ENCODE results near the gene TPM4. TPM values are rescaled to one million over a fixed set of nuclear protein-coding genes. Genes with fewer than 3 reads are reported as not detected.
"Not testable (repeated sequence)": the region's sequence is repeated elsewhere in the genome, so short reads cannot be mapped to it uniquely, and the experiment has no call there.

Gene TPM4
- total RNA-seq, result 100 to 1,000 TPM; 197 to 397 TPM
- 100 to 1,000 TPM; 205 to 225 TPM for polyA plus RNA-seq (ENCODE audit: insufficient read length in 2 of 2)
- long read RNA-seq, donor 1, transcript TPM4-201 (8 exons, 2,666 nt), result major isoform, 61 of 201 reads
- long read RNA-seq, donor 1, transcript TPM4-213 (1 exons, 2,672 nt), result minor isoform, 58 of 201 reads
- long read RNA-seq, donor 1, partial matches to known transcripts, result 82 of 201 reads
- long read RNA-seq, donor 1, other reads (novel, unspliced or antisense), result 0 of 201 reads
- long read RNA-seq, donor 2, transcript TPM4-213 (1 exons, 2,672 nt), result minor isoform, 22 of 56 reads
- long read RNA-seq, donor 2, transcript TPM4-201 (8 exons, 2,666 nt), result major isoform, 26 of 56 reads
- long read RNA-seq, donor 2, partial matches to known transcripts, result 5 of 56 reads
- long read RNA-seq, donor 2, other reads (novel, unspliced or antisense), result 0 of 56 reads
- long read RNA-seq, donor 3, transcript TPM4-201 (8 exons, 2,666 nt), result minor isoform, 32 of 106 reads
- long read RNA-seq, donor 3, transcript TPM4-213 (1 exons, 2,672 nt), result major isoform, 49 of 106 reads
- long read RNA-seq, donor 3, partial matches to known transcripts, result 24 of 106 reads
- long read RNA-seq, donor 3, other reads (novel, unspliced or antisense), result 0 of 106 reads
- long read RNA-seq, donor 4, transcript TPM4-213 (1 exons, 2,672 nt), result major isoform, 201 of 513 reads
- long read RNA-seq, donor 4, transcript TPM4-201 (8 exons, 2,666 nt), result minor isoform, 131 of 513 reads
- long read RNA-seq, donor 4, partial matches to known transcripts, result 123 of 513 reads
- long read RNA-seq, donor 4, other reads (novel, unspliced or antisense), result 51 of 513 reads

- Histone ChIP-seq H3K27me3 (ENCODE audit: control insufficient read depth, insufficient read depth, low read length) (no peaks in the 10 kb centered on the region), H3K36me3 (ENCODE audit: control insufficient read depth, insufficient read depth, low read length) (no peaks in the 10 kb centered on the region), H3K4me1 (ENCODE audit: control insufficient read depth, insufficient read depth, low read length) (peaks cover 45% of the 10 kb centered on the region), H3K27ac (ENCODE audit: low read depth, low read length) (peak within 1 kb of the TSS; percentile 97), H3K4me3 (ENCODE audit: low read depth, low read length) (peak within 1 kb of the TSS; percentile 70), H3K9me3 (ENCODE audit: control insufficient read depth, insufficient read depth, low read length) (no peaks in the 10 kb centered on the region)
- DNase-seq (ENCODE audit: low read depth in 4 of 6, low spot score in 6 of 6), result peak in 5 of 6 donors; percentile 68 to 93 (median 72)
- under 1% methylated on average over 97 of the region's 101 CpGs for WGBS (ENCODE audit: insufficient coverage)
Measured at GRCh38 chr19:16076154-16076957, at the start of gene TPM4. Gene TPM4, plus strand, starts transcription at chr19:16076495. Its CDS starts 71 bp downstream, at chr19:16076566.

- no peaks in the 10 kb centered on the region for H3K36me3 ChIP-seq (ENCODE audit: control insufficient read depth, insufficient read depth, low read length)
- no peaks in the 10 kb centered on the region for H3K9me3 ChIP-seq (ENCODE audit: control insufficient read depth, insufficient read depth, low read length)
- peak in 1 of 6 donors; percentile 5 for DNase-seq (ENCODE audit: low read depth in 4 of 6, low spot score in 6 of 6)
- H3K4me1 ChIP-seq (ENCODE audit: control insufficient read depth, insufficient read depth, low read length), result no peaks in the 10 kb centered on the region
- no peaks in the 10 kb centered on the region for H3K27me3 ChIP-seq (ENCODE audit: control insufficient read depth, insufficient read depth, low read length)
- no peak overlapping the region for H3K4me3 ChIP-seq (ENCODE audit: low read depth, low read length)
- 81% methylated on average over 5 of the region's 7 CpGs for WGBS (ENCODE audit: insufficient coverage)
- H3K27ac ChIP-seq (ENCODE audit: low read depth, low read length), result no peak overlapping the region
Measured at GRCh38 chr19:16026756-16027155, 49.5 kb upstream of the TPM4 start.

- no peak overlapping the region for H3K27ac ChIP-seq (ENCODE audit: low read depth, low read length)
- no peaks in the 10 kb centered on the region for H3K4me1 ChIP-seq (ENCODE audit: control insufficient read depth, insufficient read depth, low read length)
- DNase-seq (ENCODE audit: low read depth in 4 of 6, low spot score in 6 of 6), result no peak
- 86% methylated on average over 3 of the region's 6 CpGs for WGBS (ENCODE audit: insufficient coverage)
- H3K27me3 ChIP-seq (ENCODE audit: control insufficient read depth, insufficient read depth, low read length), result no peaks in the 10 kb centered on the region
- no peaks in the 10 kb centered on the region for H3K9me3 ChIP-seq (ENCODE audit: control insufficient read depth, insufficient read depth, low read length)
- H3K36me3 ChIP-seq (ENCODE audit: control insufficient read depth, insufficient read depth, low read length), result no peaks in the 10 kb centered on the region
- H3K4me3 ChIP-seq (ENCODE audit: low read depth, low read length), result no peak overlapping the region
Measured at GRCh38 chr19:16027528-16027927, 48.8 kb upstream of the TPM4 start.

GRCh38 chr19:16030155-16030554 is 46.1 kb upstream of the TPM4 start:
- not testable (repeated sequence) for H3K27me3 ChIP-seq (ENCODE audit: control insufficient read depth, insufficient read depth, low read length); H3K4me1 ChIP-seq (ENCODE audit: control insufficient read depth, insufficient read depth, low read length); H3K4me3 ChIP-seq (ENCODE audit: low read depth, low read length); H3K9me3 ChIP-seq (ENCODE audit: control insufficient read depth, insufficient read depth, low read length); H3K36me3 ChIP-seq (ENCODE audit: control insufficient read depth, insufficient read depth, low read length); DNase-seq (ENCODE audit: low read depth in 4 of 6, low spot score in 6 of 6); H3K27ac ChIP-seq (ENCODE audit: low read depth, low read length)
- 83% methylated on average over 10 of the region's 12 CpGs for WGBS (ENCODE audit: insufficient coverage)

- Histone ChIP-seq H3K36me3 (ENCODE audit: control insufficient read depth, insufficient read depth, low read length) (no peaks in the 10 kb centered on the region), H3K4me3 (ENCODE audit: low read depth, low read length) (no peak overlapping the region), H3K9me3 (ENCODE audit: control insufficient read depth, insufficient read depth, low read length) (no peaks in the 10 kb centered on the region), H3K27me3 (ENCODE audit: control insufficient read depth, insufficient read depth, low read length) (no peaks in the 10 kb centered on the region), H3K4me1 (ENCODE audit: control insufficient read depth, insufficient read depth, low read length) (no peaks in the 10 kb centered on the region), H3K27ac (ENCODE audit: low read depth, low read length) (no peak overlapping the region)
- DNase-seq (ENCODE audit: low read depth in 4 of 6, low spot score in 6 of 6), result no peak
- 86% methylated on average over 13 of the region's 13 CpGs for WGBS (ENCODE audit: insufficient coverage)
Measured at GRCh38 chr19:16030964-16031871, 45.1 kb upstream of the TPM4 start.

GRCh38 chr19:16031872-16032200 is 44.5 kb upstream of the TPM4 start:
- H3K27ac ChIP-seq (ENCODE audit: low read depth, low read length), result no peak overlapping the region
- no peaks in the 10 kb centered on the region for H3K36me3 ChIP-seq (ENCODE audit: control insufficient read depth, insufficient read depth, low read length)
- no peaks in the 10 kb centered on the region for H3K27me3 ChIP-seq (ENCODE audit: control insufficient read depth, insufficient read depth, low read length)
- no peaks in the 10 kb centered on the region for H3K4me1 ChIP-seq (ENCODE audit: control insufficient read depth, insufficient read depth, low read length)
- no peak overlapping the region for H3K4me3 ChIP-seq (ENCODE audit: low read depth, low read length)
- WGBS (ENCODE audit: insufficient coverage), result 94% methylated on average over 8 of the region's 8 CpGs
- H3K9me3 ChIP-seq (ENCODE audit: control insufficient read depth, insufficient read depth, low read length), result no peaks in the 10 kb centered on the region
- DNase-seq (ENCODE audit: low read depth in 4 of 6, low spot score in 6 of 6), result no peak

GRCh38 chr19:16032509-16033135 is 43.7 kb upstream of the TPM4 start:
- Histone ChIP-seq H3K9me3 (ENCODE audit: control insufficient read depth, insufficient read depth, low read length) (no peaks in the 10 kb centered on the region), H3K36me3 (ENCODE audit: control insufficient read depth, insufficient read depth, low read length) (no peaks in the 10 kb centered on the region), H3K4me1 (ENCODE audit: control insufficient read depth, insufficient read depth, low read length) (no peaks in the 10 kb centered on the region), H3K4me3 (ENCODE audit: low read depth, low read length) (no peak overlapping the region), H3K27me3 (ENCODE audit: control insufficient read depth, insufficient read depth, low read length) (no peaks in the 10 kb centered on the region), H3K27ac (ENCODE audit: low read depth, low read length) (no peak overlapping the region)
- no peak for DNase-seq (ENCODE audit: low read depth in 4 of 6, low spot score in 6 of 6)
- 97% methylated on average over 3 of the region's 3 CpGs for WGBS (ENCODE audit: insufficient coverage)

- H3K4me1 ChIP-seq (ENCODE audit: control insufficient read depth, insufficient read depth, low read length), result no peaks in the 10 kb centered on the region
- no peak for DNase-seq (ENCODE audit: low read depth in 4 of 6, low spot score in 6 of 6)
- H3K9me3 ChIP-seq (ENCODE audit: control insufficient read depth, insufficient read depth, low read length), result no peaks in the 10 kb centered on the region
- no peaks in the 10 kb centered on the region for H3K27me3 ChIP-seq (ENCODE audit: control insufficient read depth, insufficient read depth, low read length)
- no peak overlapping the region for H3K4me3 ChIP-seq (ENCODE audit: low read depth, low read length)
- WGBS (ENCODE audit: insufficient coverage), result 90% methylated on average over 2 of the region's 3 CpGs
- H3K36me3 ChIP-seq (ENCODE audit: control insufficient read depth, insufficient read depth, low read length), result no peaks in the 10 kb centered on the region
- no peak overlapping the region for H3K27ac ChIP-seq (ENCODE audit: low read depth, low read length)
Measured at GRCh38 chr19:16033136-16033530, 43.2 kb upstream of the TPM4 start.

Data from spinal cord (tissue), 10 donors.